Endodermal cell (in vitro differentiated cells): Measurements from ENCODE around the gene ABCA4. TPM values are rescaled to one million over a fixed set of nuclear protein-coding genes. Genes with fewer than 3 reads are reported as not detected.
A peak's percentile ranks its signal among the peaks of the same experiment; 100 is the strongest.

Experiments used
- DNase-seq: peaks from one replicate; pipeline ENCODE4 v3.0.0-alpha.2; 2017
- H3K27ac ChIP-seq: 2 replicates; pipeline ENCODE4 v1.5.1; 2013; ENCODE audit warnings: mild to moderate bottlenecking, low read depth, low read length, moderate library complexity
- H3K27me3 ChIP-seq: 2 replicates; pipeline ENCODE4 v1.6.1; 2013; ENCODE audit warnings: mild to moderate bottlenecking, low read length, moderate library complexity; ENCODE audit not compliant: insufficient read depth, control insufficient read depth, poor library complexity, severe bottlenecking
- H3K36me3 ChIP-seq: 2 replicates; pipeline ENCODE4 v1.7.0; 2013; ENCODE audit warnings: mild to moderate bottlenecking, low read length, moderate library complexity; ENCODE audit not compliant: control insufficient read depth, insufficient read depth
- H3K4me1 ChIP-seq: one replicate; pipeline ENCODE4 v1.7.0; 2013; ENCODE audit warnings: low read length; ENCODE audit not compliant: control insufficient read depth, insufficient read depth
- H3K4me3 ChIP-seq: 2 replicates; pipeline ENCODE4 v1.5.1; 2013; ENCODE audit warnings: mild to moderate bottlenecking, low read length, moderate library complexity
- H3K9ac ChIP-seq: 2 replicates; pipeline ENCODE4 v1.6.1; 2013; ENCODE audit warnings: mild to moderate bottlenecking, low read length, moderate library complexity; ENCODE audit not compliant: poor library complexity, severe bottlenecking; ENCODE audit errors: extremely low read depth
- H3K9me3 ChIP-seq: 2 replicates; pipeline ENCODE4 v1.6.1; 2013; ENCODE audit warnings: mild to moderate bottlenecking, low read length, moderate library complexity; ENCODE audit not compliant: control insufficient read depth
- H3K27ac Mint-ChIP-seq: 2 replicates; pipeline ENCODE4 v1.8.0; 2020; ENCODE audit warnings: mixed read lengths
- H3K27me3 Mint-ChIP-seq: 2 replicates; pipeline ENCODE4 v1.8.0; 2021; ENCODE audit warnings: mild to moderate bottlenecking, mixed read lengths; ENCODE audit not compliant: insufficient read depth
- H3K36me3 Mint-ChIP-seq: 2 replicates; pipeline ENCODE4 v1.8.0; 2020; ENCODE audit warnings: low read depth, mixed read lengths
- H3K4me1 Mint-ChIP-seq: 2 replicates; pipeline ENCODE4 v1.8.0; 2020; ENCODE audit warnings: mixed read lengths
- H3K4me3 Mint-ChIP-seq: 2 replicates; pipeline ENCODE4 v1.8.0; 2020; ENCODE audit warnings: mild to moderate bottlenecking, moderate library complexity, mixed read lengths
- H3K9me3 Mint-ChIP-seq: 2 replicates; pipeline ENCODE4 v1.8.0; 2020; ENCODE audit warnings: mild to moderate bottlenecking, mixed read lengths
- WGBS, 2 experiments: methylation state at CpG; one replicate each; pipeline versions ENCODE4 v1.1.5 to v1.1.7; 2013; ENCODE audit warnings: missing lambda C conversion rate in 2 of 2, mixed read lengths in 1 of 2; ENCODE audit not compliant: insufficient coverage in 1 of 2, insufficient read length in 1 of 2; 5-methylcytosine and 5-hydroxymethylcytosine counted together
- total RNA-seq, 2 donors: library from RNA; stranded (reverse); fragmentation: NEBNext Ultra II Directional in 1 of 2; extraction: Animal tissue kit (Norgen Biotek cat#: 25700) in 1 of 2; gene quantifications; 2 replicates in 1 of 2; 3 replicates in 1 of 2; pipeline ENCODE4 v1.2.1, GENCODE V29; 2021
- TF ChIP-seq, protein P1 (sequence below): fragments of 200-600 bp; sonication (generic); conservative IDR thresholded peaks from 2 replicates; pipeline ENCODE4 v1.5.0; 2021; ENCODE audit warnings: antibody characterized with exemption, mild to moderate bottlenecking

Gene ABCA4
- total RNA-seq, 2 donors from 2014 or later: 1.6 to 1.7 TPM

DNA sequence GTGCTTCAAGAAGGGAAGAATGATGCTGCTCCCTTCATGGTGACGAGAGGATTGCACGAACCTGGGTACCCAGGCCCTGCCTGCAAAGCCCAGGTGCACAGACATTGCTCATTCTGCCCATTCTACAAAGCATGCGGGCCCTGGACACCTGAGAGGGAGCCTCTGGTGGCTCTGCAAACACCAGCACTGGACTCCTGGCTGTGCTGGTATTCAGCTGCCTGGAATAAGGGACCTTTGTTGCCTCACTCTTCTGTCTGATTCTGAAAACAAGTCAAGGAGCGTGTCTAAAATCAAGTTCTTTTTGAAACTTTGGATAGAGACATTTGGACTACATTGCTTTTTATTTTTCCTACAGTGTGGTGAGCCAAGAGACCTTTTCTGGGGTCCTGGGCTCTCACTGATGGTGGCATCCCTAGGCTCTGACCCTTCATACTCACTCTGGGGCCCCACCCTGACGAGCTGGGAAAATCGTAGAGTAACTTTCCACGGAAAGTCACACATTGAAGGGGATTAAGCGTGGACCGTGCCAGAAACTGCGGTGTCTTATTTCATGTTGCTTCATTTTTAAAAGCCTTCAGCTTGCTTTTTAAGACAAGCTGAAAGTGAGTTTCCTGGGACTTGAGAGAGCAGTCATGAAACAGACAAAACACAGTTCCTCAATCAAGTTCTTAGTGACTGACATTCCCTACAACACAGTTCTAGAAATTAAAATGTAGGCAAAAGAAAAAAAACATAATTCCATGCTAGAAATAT lies 24.0 kb downstream of the ABCA4 start:
- H3K36me3 Mint-ChIP-seq: no peaks in the 10 kb centered on the region
- no peak overlapping the region for H3K27ac ChIP-seq
- no peak overlapping the region for H3K27ac Mint-ChIP-seq
- H3K4me1 ChIP-seq: peaks cover 15% of the 10 kb centered on the region
- H3K27me3 ChIP-seq: no peaks in the 10 kb centered on the region
- H3K4me1 Mint-ChIP-seq: peaks cover 72% of the 10 kb centered on the region
- no peaks in the 10 kb centered on the region for H3K9me3 Mint-ChIP-seq
- no peak overlapping the region for H3K9ac ChIP-seq
- TF ChIP-seq, protein P1, sequence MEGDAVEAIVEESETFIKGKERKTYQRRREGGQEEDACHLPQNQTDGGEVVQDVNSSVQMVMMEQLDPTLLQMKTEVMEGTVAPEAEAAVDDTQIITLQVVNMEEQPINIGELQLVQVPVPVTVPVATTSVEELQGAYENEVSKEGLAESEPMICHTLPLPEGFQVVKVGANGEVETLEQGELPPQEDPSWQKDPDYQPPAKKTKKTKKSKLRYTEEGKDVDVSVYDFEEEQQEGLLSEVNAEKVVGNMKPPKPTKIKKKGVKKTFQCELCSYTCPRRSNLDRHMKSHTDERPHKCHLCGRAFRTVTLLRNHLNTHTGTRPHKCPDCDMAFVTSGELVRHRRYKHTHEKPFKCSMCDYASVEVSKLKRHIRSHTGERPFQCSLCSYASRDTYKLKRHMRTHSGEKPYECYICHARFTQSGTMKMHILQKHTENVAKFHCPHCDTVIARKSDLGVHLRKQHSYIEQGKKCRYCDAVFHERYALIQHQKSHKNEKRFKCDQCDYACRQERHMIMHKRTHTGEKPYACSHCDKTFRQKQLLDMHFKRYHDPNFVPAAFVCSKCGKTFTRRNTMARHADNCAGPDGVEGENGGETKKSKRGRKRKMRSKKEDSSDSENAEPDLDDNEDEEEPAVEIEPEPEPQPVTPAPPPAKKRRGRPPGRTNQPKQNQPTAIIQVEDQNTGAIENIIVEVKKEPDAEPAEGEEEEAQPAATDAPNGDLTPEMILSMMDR: no peak
- H3K27me3 Mint-ChIP-seq: no peaks in the 10 kb centered on the region
- no peaks in the 10 kb centered on the region for H3K9me3 ChIP-seq
- H3K36me3 ChIP-seq: no peaks in the 10 kb centered on the region
- no peak for DNase-seq
- no peak overlapping the region for H3K4me3 ChIP-seq
- no peak overlapping the region for H3K4me3 Mint-ChIP-seq
- WGBS, 2 experiments: 88 to 94% methylated on average over 10 of the region's 10 CpGs

DNA sequence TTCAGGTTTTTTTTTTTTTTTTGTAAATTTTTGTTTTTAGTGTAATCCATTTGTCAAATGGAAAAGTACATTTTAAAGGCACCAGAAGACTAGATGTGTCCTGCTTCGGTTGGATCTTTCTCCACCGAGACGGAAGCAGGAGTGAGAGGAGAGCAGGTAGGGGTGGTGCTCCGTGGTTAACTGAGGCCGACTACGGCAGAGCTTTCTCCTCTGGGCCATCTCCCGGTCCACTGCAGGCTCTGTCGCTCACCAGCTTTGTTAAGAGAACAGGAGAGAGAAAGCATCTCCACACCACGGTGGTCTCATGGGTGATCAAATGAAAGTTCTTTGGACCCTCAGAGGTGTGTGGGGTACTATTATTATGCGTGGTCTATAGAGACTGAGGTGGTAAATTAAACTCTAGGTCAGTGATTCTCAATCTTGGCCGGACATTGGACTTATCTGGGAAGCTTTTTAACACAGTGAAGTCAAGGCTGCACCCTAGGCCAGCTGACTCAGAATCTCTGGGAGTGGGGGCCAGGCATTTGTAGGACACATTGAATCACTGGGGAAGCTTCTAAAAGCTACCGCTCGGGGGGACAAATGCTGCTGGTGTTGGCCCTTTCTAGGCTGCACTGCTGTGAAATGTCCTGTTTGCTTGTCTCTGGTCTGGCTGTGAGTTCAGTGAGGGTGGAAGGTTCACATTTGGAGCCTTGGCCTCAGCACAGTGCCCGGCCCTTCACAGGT lies 25.0 kb downstream of the ABCA4 start:
- H3K9me3 Mint-ChIP-seq: no peaks in the 10 kb centered on the region
- peak overlapping the region; percentile 81 for H3K27ac ChIP-seq
- H3K4me1 Mint-ChIP-seq: peaks cover 68% of the 10 kb centered on the region
- no peak for DNase-seq
- no peaks in the 10 kb centered on the region for H3K36me3 Mint-ChIP-seq
- no peaks in the 10 kb centered on the region for H3K27me3 ChIP-seq
- H3K9me3 ChIP-seq: no peaks in the 10 kb centered on the region
- no peak overlapping the region for H3K4me3 Mint-ChIP-seq
- WGBS, 2 experiments: 94 to 96% methylated on average over 8 to 14 of the region's 14 CpGs
- H3K36me3 ChIP-seq: no peaks in the 10 kb centered on the region
- H3K4me3 ChIP-seq: no peak overlapping the region
- TF ChIP-seq, protein P1: no peak
- no peak overlapping the region for H3K9ac ChIP-seq
- no peaks in the 10 kb centered on the region for H3K27me3 Mint-ChIP-seq
- no peak overlapping the region for H3K27ac Mint-ChIP-seq
- peaks cover 13% of the 10 kb centered on the region for H3K4me1 ChIP-seq

DNA sequence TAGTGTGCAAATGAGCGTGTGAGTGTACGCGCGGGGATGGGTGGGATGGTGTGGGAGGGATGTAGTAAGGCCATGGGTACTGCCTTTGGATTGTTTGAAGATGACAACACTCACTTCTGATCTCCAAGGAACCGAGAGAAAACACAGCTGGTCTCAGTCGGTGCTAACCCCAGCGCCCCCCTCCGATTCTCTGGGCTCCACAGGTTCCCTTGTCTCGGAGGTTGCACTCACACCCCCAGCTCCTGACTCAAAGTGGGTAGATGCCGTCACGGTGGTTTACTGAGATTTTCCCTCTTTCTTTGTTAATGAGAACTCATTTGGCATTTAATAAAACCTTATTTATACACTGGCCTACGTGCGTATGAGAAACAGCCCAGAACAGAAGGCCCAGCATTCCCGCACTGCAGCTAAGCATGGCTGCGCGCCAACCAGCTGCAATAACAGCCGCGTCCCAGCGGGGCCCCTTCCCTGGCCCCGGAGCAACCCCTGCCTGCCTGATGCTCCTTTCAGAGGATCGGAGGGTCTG lies 25.8 kb downstream of the ABCA4 start:
- H3K4me1 ChIP-seq: peaks cover 13% of the 10 kb centered on the region
- no peaks in the 10 kb centered on the region for H3K36me3 ChIP-seq
- H3K36me3 Mint-ChIP-seq: no peaks in the 10 kb centered on the region
- peaks cover 71% of the 10 kb centered on the region for H3K4me1 Mint-ChIP-seq
- no peak overlapping the region for H3K4me3 Mint-ChIP-seq
- H3K27ac ChIP-seq: peak overlapping the region; percentile 81
- no peak overlapping the region for H3K4me3 ChIP-seq
- no peak overlapping the region for H3K9ac ChIP-seq
- TF ChIP-seq, protein P1: no peak
- no peaks in the 10 kb centered on the region for H3K9me3 ChIP-seq
- H3K9me3 Mint-ChIP-seq: no peaks in the 10 kb centered on the region
- H3K27ac Mint-ChIP-seq: no peak overlapping the region
- H3K27me3 ChIP-seq: no peaks in the 10 kb centered on the region
- DNase-seq: peak; percentile 65
- H3K27me3 Mint-ChIP-seq: no peaks in the 10 kb centered on the region
- WGBS, 2 experiments: 90 to 91% methylated on average over 18 to 21 of the region's 21 CpGs
